Esophagus muscularis mucosa (tissue), 4 donors: Measurements from ENCODE around the gene DPYD. TPM values are rescaled to one million over a fixed set of nuclear protein-coding genes. Genes with fewer than 3 reads are reported as not detected.

Experiments
- DNase-seq: peaks from one replicate; pipeline ENCODE4 v3.0.0-alpha.2; 2017; ENCODE audit errors: extremely low spot score
- H3K27ac ChIP-seq, 4 donors: fragments of 200-600 bp; sonication (generic); replicated peaks in 1 of 4; 1 replicate in 3 of 4; 2 replicates in 1 of 4; pipeline ENCODE4 v1.5.1; 2016 to 2019; ENCODE audit warnings: mild to moderate bottlenecking in 1 of 4
- H3K27me3 ChIP-seq, 4 donors: fragments of 200-600 bp; sonication (generic); one replicate each; pipeline versions ENCODE4 v1.5.1 to v1.6.0; 2016 to 2019
- H3K36me3 ChIP-seq, 4 donors: fragments of 200-600 bp; sonication (generic); one replicate each; pipeline ENCODE4 v1.5.1; 2016 to 2019
- H3K4me1 ChIP-seq, 4 donors: fragments of 200-600 bp; sonication (generic); one replicate each; pipeline ENCODE4 v1.5.1; 2016 to 2019
- H3K4me3 ChIP-seq, 4 donors: fragments of 200-600 bp; sonication (generic); 1 replicate in 2 of 4; 2 replicates in 2 of 4; pipeline ENCODE4 v1.5.1; 2016 to 2019; ENCODE audit warnings: mild to moderate bottlenecking in 4 of 4, moderate library complexity in 1 of 4
- H3K9me3 ChIP-seq, 4 donors: fragments of 200-600 bp; sonication (generic); 1 replicate in 3 of 4; 2 replicates in 1 of 4; pipeline ENCODE4 v1.5.1; 2016 to 2019
- EP300 ChIP-seq: sonication (generic); formaldehyde crosslinking; IDR thresholded peaks from one replicate; pipeline ENCODE4 v1.6.1; 2017; ENCODE audit warnings: antibody characterized with exemption
- POLR2A ChIP-seq: fragments of 450-650 bp; IDR thresholded peaks from one replicate; pipeline ENCODE4 v1.6.1; 2017; ENCODE audit warnings: antibody characterized with exemption, moderate library complexity, mild to moderate bottlenecking, low read depth
- POLR2AphosphoS5 ChIP-seq, 2 donors: sonication (generic); formaldehyde crosslinking; IDR thresholded peaks; one replicate each; pipeline ENCODE4 v1.6.1; 2017; ENCODE audit warnings: antibody characterized with exemption in 2 of 2
- WGBS: methylation state at CpG from one replicate; pipeline ENCODE4 v1.1.5; 2018; 5-methylcytosine and 5-hydroxymethylcytosine counted together
- intact Hi-C: fragments of 100-400 bp; cut with DNase I; formaldehyde crosslinking; loops from one replicate; pipeline ENCODE4 v1.15.1; 2023
- total RNA-seq, 4 donors: library from RNA; depleted of rRNA; stranded (reverse); fragments of >200 nt; gene quantifications; one replicate each; pipeline versions ENCODE4 v1.1.0 to v1.2.1, GENCODE V29; 2016
- TF ChIP-seq, protein P1 (sequence below), 3 experiments: fragments of 200-600 bp in 2 of 3; fragments of 450-650 bp in 1 of 3; sonication (generic) in 2 of 3; IDR thresholded peaks; one replicate each; pipeline ENCODE4 v1.5.1; 2017 to 2019; ENCODE audit warnings: antibody characterized with exemption in 3 of 3, mild to moderate bottlenecking in 2 of 3, moderate library complexity in 1 of 3

Gene DPYD
- total RNA-seq, 4 donors from 2014 or later: 31.1 to 36.6 (median 31.7) TPM

- Histone ChIP-seq H3K27ac (no peak overlapping the region), H3K36me3 (peaks cover 0 to 9% (median 2%) of the 10 kb centered on the region in 4 donors), H3K9me3 (no peaks in the 10 kb centered on the region), H3K4me1 (no peaks in the 10 kb centered on the region), H3K27me3 (no peaks in the 10 kb centered on the region), H3K4me3 (no peak overlapping the region)
- DNase-seq: no peak
- TF ChIP-seq POLR2AphosphoS5 (IDR thresholded peaks at IDR 0.05): no peak
- TF ChIP-seq, protein P1, sequence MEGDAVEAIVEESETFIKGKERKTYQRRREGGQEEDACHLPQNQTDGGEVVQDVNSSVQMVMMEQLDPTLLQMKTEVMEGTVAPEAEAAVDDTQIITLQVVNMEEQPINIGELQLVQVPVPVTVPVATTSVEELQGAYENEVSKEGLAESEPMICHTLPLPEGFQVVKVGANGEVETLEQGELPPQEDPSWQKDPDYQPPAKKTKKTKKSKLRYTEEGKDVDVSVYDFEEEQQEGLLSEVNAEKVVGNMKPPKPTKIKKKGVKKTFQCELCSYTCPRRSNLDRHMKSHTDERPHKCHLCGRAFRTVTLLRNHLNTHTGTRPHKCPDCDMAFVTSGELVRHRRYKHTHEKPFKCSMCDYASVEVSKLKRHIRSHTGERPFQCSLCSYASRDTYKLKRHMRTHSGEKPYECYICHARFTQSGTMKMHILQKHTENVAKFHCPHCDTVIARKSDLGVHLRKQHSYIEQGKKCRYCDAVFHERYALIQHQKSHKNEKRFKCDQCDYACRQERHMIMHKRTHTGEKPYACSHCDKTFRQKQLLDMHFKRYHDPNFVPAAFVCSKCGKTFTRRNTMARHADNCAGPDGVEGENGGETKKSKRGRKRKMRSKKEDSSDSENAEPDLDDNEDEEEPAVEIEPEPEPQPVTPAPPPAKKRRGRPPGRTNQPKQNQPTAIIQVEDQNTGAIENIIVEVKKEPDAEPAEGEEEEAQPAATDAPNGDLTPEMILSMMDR (IDR thresholded peaks at IDR 0.05): no peak
- no peak for TF ChIP-seq POLR2A
- no peak for TF ChIP-seq EP300
- intact Hi-C loops: no loop called here
- WGBS: 66% methylated on average over 4 of the region's 4 CpGs
These were observed 727.8 kb downstream of the DPYD start for GRCh38 chr1:97192872-97193572.

DNA sequence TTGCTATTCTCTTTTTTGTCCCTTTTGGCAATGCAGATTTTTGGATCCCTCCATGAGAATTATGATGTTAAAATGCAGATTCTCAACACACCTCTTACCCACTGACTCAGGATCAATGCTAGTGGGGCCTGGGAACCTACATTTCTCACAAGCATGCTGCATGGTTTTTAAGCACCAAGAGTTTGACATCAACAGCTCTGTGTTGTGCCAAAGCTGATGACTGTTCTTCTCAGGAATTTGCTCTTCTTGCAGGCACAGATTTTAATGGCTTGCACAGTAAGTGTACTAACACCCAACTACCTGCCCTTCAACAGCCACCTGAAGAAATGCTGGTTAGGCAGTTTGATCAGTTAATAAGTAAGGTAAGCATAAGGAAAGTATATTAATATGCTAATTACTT is 730.5 kb downstream of the DPYD start:
- DNase-seq: no peak
- TF ChIP-seq POLR2A (no peak), EP300 (no peak), POLR2AphosphoS5 (IDR thresholded peaks at IDR 0.05) (no peak)
- TF ChIP-seq, protein P1 (IDR thresholded peaks at IDR 0.05): no peak
- Histone ChIP-seq H3K27me3 (no peaks in the 10 kb centered on the region), H3K36me3 (peaks cover 0 to 9% (median 2%) of the 10 kb centered on the region in 4 donors), H3K4me3 (no peak overlapping the region), H3K4me1 (no peaks in the 10 kb centered on the region), H3K27ac (no peak overlapping the region), H3K9me3 (no peaks in the 10 kb centered on the region)
- intact Hi-C loops: no loop called here

DNA sequence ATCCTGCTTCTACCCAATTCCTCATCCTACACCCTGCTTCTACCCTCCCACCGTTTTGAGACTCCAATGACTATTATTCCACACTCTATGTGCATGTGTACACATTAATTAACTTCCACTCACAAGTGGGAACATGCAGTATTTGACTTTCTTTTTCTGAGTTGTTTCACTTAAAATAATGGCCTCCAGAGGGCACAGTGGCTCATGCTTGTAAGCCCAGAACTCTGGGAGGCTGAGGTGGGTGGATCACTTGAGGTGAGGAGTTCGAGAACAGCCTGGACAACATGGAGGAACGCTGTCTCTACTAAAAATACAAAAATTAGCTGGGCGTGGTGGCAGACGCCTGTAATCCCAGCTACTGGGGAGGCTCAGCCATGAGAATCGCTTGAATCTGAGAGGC is 734.5 kb downstream of the DPYD start:
- DNase-seq: no peak
- TF ChIP-seq EP300 (no peak), POLR2A (no peak), POLR2AphosphoS5 (IDR thresholded peaks at IDR 0.05) (no peak)
- TF ChIP-seq, protein P1 (IDR thresholded peaks at IDR 0.05): no peak
- H3K4me3 ChIP-seq: no peak overlapping the region
- H3K27ac ChIP-seq: no peak overlapping the region
- H3K9me3 ChIP-seq: no peaks in the 10 kb centered on the region
- no peaks in the 10 kb centered on the region for H3K27me3 ChIP-seq
- H3K36me3 ChIP-seq: no peaks in the 10 kb centered on the region
- 92% methylated on average over 6 of the region's 6 CpGs for WGBS
- intact Hi-C loops: no loop called here
- no peaks in the 10 kb centered on the region for H3K4me1 ChIP-seq

GRCh38 chr1:97174039-97174704 is 746.7 kb downstream of the DPYD start:
- no peak for DNase-seq
- intact Hi-C loops: no loop called here
- Histone ChIP-seq H3K36me3 (no peaks in the 10 kb centered on the region), H3K4me3 (no peak overlapping the region), H3K4me1 (peaks cover 0 to 4% (median 0%) of the 10 kb centered on the region in 4 donors), H3K27ac (no peak overlapping the region), H3K27me3 (no peaks in the 10 kb centered on the region), H3K9me3 (no peaks in the 10 kb centered on the region)
- no peak for TF ChIP-seq POLR2AphosphoS5 (IDR thresholded peaks at IDR 0.05)
- WGBS: 80% methylated on average over 4 of the region's 4 CpGs

- TF ChIP-seq POLR2A (no peak), EP300 (no peak), POLR2AphosphoS5 (IDR thresholded peaks at IDR 0.05) (no peak)
- TF ChIP-seq, protein P1 (IDR thresholded peaks at IDR 0.05): no peak
- Histone ChIP-seq H3K27me3 (no peaks in the 10 kb centered on the region), H3K9me3 (no peaks in the 10 kb centered on the region), H3K27ac (no peak overlapping the region), H3K4me3 (no peak overlapping the region), H3K4me1 (peaks cover 0 to 4% (median 0%) of the 10 kb centered on the region in 4 donors), H3K36me3 (no peaks in the 10 kb centered on the region)
- no peak for DNase-seq
- 72% methylated on average over 2 of the region's 2 CpGs for WGBS
- intact Hi-C loops: no loop called here
These were observed 750.5 kb downstream of the DPYD start for GRCh38 chr1:97170300-97170699.
